GM18508 (cell line): ENCODE data around the gene NME9.
A peak's percentile ranks its signal among the peaks of the same experiment; 100 is the strongest.

Experiments used
- ATAC-seq: cut with Tn5 transposase; IDR thresholded peaks from one replicate; pipeline ENCODE4 v1.9.1; 2021; ENCODE audit warnings: moderate number of reproducible peaks; ENCODE audit not compliant: insufficient read depth, unreplicated experiment

Gene NME9

DNA sequence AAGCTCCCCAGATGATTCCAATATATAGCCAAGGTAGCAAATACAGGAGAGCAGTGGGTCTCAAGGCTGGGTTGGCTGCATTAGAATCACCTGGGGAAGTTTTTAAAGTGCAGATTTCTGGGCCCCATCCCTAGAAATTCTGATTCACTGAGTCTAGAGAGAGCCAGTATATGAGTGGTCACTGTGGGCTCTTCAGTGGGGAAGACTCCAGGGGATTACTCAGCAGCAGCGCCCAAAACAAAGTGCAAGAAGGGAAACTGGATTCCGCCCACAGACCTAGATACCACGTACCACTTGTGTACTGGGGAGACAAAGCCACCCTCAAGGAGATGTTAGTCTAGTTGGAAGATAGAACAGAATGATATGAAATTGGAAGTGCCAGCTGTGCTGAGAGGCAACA is 40.0 kb downstream of the NME9 start:
- ATAC-seq = no peak

DNA sequence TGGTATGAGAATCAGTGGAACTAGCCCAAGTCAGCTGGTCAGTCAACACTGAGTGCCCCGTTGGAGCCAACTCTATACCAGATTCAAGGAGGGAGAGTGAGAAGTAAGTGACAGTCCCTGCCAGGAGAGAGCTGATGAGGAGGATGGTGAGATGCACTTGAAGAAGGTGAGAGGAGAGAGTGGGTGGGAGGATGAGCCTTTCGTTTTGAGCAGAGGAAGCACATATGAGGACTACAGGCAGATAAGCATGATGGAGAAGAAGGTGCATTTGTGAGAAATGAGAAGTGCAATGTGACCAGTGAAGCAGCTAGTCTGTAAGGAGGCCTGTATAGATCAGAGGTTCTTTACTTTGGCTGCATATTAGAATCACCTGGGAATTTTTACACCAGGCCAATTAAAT is 40.4 kb downstream of the NME9 start:
- no peak for ATAC-seq

DNA sequence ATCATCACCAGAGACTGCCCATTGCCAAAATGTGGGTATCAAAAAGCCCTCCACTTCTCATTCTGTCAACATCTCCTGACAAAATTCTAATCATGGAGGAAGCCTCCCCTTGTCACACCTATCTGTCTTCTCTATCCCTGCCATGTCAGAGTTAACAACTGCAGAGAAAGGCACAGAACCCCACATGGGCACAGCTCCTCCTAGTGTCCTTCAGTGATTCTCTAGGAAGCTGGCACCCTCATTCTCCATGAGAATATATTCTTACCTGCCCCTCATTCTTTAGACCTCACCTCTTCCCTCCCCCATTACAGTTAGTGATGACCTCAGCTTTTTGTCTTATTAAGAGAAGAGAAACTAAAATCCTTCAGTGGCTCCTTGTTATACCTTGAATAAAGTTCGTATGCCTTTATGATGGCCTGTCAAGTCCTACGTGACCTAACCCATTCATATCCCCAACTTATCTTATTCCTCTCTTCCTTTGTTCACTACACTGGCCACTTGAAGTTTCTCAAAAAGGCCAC is 44.6 kb downstream of the NME9 start:
- ATAC-seq = no peak

DNA sequence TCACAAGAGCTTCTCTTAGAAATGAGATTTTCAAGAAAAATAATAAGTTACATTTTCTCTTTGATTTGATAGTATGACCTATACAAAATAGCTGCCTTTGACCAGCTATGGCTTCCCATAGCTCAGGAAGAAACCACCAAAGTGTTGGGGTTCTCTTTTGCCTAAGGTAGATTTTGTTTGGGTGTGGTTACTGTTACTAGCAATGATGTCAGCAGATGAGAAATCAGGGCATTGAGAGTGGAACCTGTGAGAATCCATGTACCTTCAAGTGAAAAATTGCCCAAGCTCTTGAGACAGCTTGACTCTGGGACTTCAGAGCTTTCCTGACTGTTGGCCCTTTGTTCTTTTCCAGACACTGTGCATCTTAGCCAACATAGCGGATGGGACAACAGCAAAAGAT is 45.6 kb downstream of the NME9 start:
- ATAC-seq = no peak

DNA sequence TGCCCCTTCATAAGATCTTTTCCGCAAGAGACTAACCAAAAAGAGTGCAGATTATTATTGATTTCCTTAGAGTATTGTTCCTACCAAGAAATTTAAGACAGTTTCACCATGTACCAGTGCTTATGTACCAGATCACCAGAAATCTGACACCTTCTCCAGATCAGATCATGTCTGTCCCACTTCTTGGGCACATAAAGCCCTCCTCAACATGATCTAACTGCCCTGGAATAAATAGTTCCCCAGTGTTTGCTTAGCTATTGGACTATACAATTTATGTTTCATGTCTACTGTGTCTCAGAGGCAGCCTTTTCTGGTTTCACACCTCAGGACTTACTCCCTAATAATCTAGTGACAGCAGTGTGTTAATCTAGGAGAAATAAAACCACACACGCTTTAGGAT is 46.8 kb downstream of the NME9 start:
- ATAC-seq = no peak

DNA sequence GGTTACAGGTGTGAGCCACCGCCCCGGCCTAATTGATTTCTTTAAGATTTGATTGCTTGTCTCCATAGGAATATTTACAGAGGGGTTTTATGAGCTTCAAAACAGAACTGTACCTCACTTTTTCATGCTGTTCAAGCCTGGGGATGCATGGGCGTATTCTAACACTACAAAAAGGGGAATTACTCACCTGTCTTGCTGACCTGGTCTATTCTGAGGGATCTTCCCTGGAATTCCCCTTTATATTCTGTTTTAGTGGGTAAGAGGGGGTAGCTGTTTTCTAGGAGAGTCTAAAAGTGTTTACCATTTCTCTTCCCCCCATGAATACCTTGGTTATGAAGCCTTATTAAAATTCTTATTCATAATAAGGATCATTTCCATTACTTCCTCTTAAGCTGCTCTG is 48.1 kb downstream of the NME9 start:
- ATAC-seq = no peak

DNA sequence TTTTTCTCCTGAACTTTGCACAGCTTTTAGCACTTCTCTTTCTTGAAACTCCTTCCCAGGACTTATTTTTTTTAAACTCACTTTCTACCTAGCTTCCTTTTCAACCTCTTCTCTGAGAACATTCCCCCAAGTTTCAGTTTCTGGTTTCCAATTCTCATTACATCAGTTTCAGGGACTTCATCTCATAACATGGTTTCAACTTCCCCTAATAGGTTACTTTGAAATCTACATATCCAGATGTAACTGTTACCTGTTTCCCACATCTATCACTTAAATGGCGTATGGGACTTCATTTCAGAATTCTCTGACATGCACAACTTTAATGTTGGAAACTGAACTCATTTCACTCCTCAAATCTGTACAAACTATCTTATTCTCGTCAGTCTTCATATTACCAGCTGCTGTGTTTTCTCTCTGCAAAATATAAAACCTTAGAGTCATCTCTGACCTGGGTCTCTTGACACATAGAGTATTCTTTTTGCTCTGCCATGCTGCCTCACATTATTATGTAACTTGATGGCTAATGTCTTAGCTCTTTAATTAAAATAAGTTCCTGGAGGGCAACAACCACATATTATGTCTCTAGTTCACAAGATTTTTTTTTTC is 58.4 kb downstream of the NME9 start:
- ATAC-seq = peak; percentile 69

DNA sequence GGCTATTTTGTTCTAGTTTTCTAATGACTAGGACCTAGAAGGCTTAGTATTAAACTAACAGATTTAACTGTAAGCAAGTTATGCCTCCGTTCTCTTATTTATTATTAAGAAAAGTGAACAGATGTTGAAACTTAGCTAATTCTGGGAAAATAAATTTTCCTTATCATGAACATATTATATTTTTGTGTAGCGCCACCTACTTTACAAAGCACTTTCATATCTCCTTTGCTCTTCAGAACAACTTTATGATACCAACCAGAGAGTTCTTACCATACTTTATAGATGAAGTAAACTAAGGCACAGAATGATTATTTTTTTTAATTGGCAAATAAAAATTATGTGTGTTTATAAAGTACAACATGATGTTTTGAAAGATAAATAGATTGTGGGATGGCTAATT is 59.4 kb downstream of the NME9 start:
- ATAC-seq = no peak

DNA sequence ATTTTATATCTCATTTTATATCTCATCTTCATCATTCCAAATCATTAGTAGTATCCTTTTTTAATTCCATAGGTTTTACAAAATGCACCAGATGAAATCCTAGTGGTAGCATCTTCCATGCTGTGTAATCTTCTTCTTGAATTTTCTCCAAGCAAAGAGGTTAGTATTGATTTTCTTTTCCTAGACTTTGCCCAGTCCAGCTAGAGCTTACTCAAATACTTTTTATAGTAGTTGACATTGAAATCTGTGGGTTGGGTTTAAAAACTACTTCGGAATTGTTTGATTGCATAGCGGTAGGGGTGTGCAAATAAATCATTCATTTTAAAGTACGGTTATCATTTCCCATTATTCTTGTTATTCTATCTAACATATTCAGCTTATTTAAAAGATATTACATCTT is 62.6 kb downstream of the NME9 start:
- ATAC-seq = no peak

DNA sequence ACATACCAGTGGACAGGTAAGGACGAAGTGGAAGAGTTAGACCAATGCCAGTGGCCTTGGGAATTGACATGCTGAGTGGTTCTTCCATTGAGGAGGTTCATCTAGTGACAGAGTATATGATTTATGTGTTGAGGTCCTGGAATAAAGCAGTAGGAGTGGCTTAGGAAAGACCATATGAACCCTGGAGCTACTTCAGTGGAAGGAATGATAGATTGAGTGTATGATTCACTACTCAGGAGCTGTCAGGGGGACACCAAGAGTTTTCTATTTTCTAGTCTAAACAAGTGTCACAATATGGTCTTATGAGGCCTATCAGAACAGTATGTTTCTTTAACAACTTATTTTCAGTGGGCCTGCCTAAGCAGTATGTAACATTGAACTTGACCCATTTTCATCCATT is 63.9 kb downstream of the NME9 start:
- ATAC-seq = no peak

DNA sequence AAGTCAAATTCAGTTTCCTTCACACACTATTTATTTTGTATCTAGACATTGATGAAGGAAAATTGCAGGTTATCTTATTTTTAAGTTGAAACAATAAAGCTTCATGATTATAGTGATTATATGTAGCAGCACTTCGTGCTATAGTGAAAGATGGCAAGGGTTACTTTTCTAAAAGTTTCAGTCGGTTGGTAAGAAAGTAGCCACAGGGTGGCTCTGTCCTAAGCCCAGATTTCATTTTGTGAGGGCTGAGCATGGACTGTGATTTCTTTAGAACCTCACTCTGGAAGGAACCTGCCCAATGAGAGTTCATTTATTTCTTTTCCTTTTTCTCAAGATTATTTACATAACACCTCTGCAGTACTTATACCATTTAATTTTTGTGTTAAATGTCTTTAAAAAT is 66.5 kb downstream of the NME9 start:
- no peak for ATAC-seq

DNA sequence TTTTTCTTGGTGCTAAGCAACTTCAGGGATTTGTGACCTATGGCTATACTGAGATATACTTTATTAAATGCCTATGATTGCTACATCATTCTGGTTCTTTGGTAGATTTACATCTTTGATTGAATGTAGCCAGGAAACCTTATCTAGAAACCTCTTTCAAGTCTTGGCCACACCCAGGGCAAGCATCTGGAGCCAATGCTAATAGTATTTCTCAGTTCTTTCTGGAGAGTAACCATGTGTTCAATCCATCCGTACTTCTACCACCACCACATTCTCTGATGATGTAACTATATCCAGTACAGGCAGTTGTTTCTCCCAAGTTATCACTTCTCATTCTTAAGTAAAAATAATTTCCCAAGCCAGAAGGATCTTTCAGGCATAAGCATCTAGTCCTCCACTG is 69.0 kb downstream of the NME9 start:
- no peak for ATAC-seq

DNA sequence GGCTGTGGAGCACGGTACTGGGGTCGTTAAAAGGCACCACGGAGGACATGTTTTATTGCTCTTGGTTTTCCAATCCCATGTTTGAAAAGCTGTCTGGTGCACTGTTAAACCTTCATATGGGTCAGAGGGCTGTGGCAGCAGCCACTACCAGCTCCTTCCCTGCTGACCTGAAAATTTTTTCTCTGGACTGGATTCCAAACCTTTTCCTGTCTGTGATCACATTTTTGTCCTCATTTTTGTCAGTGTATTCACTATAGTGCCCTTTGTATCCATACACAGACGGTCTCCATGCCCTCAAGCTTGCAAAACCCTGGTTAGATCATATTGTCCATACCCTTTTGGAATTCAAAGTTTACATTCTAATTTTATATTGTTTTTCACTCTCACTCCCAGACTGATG is 70.5 kb downstream of the NME9 start:
- ATAC-seq = no peak

DNA sequence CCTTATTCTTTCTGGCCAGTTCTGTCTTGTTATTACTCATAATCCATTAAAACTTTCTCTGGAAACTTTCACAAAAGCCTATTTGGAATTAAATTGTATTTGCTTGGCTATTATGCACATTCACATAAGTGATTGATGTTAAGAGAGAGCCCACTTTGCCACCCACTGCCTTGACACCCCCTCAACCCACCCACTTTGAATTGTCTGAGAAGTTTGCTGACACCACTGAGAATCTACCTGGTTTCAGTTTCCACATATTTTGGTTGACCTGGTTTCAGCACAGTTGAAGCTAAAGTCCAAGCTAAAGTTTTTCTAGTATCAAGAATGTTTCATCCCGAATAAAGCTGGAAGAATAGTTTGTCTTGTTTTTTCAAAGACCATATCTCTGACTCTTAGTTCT is 71.7 kb downstream of the NME9 start:
- no peak for ATAC-seq

DNA sequence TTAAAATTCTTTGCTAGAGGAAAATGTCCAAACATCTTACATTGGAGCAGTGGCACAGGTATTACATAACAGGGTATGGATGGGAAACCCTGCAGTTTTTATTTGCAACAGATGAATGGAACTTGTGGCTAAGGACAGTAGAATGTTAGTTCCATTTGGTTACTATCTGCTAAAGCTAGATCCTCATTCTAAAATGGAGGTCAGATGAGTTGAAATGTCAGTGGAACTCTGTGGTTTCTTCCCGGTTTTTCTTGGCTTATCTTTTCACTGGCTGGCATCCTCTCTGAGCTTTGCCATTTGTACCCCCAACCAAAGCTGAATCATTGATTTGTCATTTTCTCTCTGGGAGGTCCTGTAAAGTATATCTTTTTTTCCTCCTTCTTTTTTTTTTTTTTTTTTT is 73.6 kb downstream of the NME9 start:
- no peak for ATAC-seq

DNA sequence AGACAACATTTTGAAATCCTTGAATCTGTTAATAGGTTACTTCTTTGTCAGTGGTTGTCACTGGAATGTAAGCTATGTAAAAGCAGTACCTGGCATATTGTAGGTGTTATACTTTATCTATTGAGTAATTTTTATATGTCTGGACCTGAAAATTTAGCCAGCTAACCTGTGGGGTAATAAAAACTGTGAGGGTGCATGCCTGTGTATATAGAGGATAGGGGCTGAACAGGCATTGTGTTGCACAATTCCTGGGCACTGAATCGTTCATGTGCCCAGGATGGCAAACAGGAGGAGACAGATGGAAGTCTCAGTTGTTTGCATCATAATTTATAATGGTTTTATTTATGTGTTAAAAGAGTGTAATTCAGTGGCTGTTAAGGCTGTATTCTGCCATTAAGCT is 75.4 kb downstream of the NME9 start:
- no peak for ATAC-seq

DNA sequence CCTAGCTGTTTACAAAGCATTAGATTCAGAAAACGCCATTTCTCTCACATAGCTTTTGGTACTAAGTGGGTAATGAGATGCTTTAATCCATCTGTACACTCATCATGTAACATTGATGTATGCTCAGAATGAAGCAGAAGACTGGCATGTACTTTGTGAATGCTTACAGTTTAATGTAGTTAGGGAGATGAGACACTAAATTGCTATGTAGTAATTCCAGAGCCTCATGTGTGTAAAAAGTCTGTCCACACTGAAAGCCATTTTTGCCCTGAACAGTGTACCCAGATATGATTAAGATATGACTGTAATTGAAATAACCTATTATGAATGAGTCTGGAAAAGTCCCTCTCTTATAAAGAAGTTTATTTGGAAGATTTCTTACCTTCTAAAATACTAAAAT is 76.0 kb downstream of the NME9 start:
- ATAC-seq = no peak
